ENCODE data around the gene CBLIF. TPM values are rescaled to one million over a fixed set of nuclear protein-coding genes. Genes with fewer than 3 reads are reported as not detected.
"Not testable (repeated sequence)": the region's sequence is repeated elsewhere in the genome, so short reads cannot be mapped to it uniquely, and the experiment has no call there.

The CBLIF gene
- polyA plus RNA-seq, 12 donors = 0.45 TPM; not detected in 11

GRCh38 chr11:59800390-59801025, 44.8 kb downstream of the CBLIF start:
- no peak for DNase-seq

GRCh38 chr11:59794417-59794816, 50.9 kb downstream of the CBLIF start:
- DNase-seq = no peak

DNA sequence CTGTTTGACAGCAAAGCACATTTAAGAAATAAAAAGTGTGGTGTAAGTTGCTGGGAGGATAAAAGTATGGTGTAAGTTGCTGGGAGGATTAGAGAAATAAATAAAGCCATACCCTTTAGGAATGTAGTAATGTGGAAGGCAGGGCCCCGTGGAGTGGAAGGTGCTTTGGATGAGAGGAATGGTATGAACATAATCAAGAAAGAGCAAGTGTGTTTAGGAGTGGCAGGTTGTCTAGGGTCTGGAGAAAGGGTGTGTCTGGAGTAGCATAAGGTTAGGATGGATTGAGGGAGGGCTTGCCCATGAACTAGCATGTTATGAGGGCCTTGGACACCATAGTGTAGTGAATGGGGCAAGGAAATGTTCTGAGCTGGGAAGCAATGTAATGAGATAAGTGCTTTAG, 52.8 kb downstream of the CBLIF start:
- DNase-seq = no peak

DNA sequence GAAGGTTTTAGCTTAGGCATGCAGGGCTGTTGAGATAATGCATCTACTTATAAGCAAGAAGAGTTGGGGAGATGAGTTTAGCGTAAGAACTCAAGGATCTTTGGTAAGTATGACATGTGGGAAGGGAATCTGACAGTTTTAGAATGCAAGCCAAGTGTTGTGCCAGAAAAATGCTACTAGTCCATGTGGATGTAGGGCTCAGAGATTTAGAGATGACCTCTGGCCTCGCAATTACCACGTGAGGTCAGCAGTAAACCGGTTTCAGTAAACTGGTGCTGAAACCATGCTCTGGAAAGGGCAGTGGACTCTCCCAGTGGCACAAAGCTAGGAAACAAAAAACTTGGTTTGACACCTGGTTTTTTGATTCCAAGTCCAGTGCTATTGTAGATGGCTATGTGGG, 53.7 kb downstream of the CBLIF start:
- DNase-seq = no peak

- no peak for DNase-seq
Observed at GRCh38 chr11:59787816-59788215, 57.5 kb downstream of the CBLIF start.

- no peak for DNase-seq
Observed at GRCh38 chr11:59787255-59787588, 58.1 kb downstream of the CBLIF start.

DNA sequence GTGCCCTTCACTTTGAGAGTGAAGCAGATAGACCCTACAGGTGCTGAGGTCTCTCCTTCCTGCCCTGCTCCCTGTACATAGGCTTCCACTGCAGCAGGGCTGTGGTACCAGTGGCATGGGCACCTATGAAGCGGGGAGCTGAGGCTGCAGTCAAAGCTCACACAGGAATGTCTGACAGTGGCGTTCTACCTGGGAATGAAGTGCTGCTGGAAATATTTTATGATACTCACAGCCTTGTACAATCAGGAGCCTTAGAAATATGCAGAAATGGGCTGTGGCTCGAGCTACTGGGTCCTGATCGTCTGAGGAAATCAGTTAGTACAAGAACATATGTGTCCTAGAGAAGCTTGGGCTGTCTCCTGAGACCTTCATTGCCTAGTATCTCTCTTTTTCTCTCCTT, 59.5 kb downstream of the CBLIF start:
- no peak for DNase-seq

DNA sequence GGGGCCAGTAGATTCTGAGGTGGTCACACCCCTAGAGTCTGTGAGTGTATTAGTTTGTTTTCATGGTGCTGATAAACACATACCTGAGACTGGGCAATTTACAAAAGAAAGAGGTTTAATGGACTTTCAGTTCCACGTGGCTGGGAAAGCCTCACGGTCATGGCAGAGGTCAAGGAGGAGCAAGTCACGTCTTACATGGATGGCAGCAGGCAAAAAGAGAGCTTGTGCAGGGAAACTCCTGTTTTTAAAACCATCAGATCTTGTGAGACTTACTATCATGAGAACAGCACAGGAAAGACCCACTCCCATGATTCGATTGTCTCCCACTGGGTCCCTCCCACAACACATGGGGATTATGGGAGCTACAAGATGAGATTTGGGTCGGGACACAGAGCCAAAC, 60.9 kb downstream of the CBLIF start:
- not testable (repeated sequence) for DNase-seq

- no peak for DNase-seq
Observed at GRCh38 chr11:59783632-59784090, 61.6 kb downstream of the CBLIF start.

DNA sequence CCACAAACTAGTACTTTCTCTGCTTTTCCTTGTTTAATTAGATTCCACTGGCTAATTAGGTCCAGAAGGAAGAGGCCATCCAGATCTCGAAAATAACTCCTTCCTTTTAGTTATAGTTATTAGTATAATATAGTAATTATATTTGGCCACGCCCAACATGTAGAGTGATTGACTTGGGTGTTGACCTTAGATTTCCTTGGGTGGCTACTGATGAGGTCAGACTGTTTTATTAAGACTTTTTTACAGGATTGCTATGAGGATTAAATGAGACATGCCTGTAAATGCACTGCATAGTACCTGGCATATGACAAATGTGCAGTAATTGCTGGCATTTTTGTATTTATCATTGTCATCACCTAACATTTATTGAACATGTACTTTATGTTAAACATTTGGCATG, 63.2 kb downstream of the CBLIF start:
- DNase-seq = no peak

DNA sequence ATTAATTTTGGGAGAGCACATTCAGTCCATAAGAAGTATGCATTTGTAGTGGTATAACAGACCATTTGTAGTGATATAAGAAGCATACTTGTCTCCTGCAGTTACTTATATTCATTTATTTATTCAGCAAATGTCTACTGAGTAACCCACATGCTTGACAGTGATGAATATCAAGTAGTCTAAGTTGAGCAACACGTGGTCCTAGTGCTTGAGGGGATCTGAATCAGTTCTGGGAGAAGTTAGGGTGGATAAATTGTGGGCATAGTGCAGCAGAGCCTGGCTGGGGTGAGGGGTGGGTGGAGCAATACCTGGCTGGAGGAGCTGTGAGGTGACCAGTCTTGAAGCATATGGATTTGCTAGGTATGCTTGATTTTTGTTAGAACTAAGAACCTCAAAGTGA, 65.8 kb downstream of the CBLIF start:
- no peak for DNase-seq

Other genes starting within 250 kb of the CBLIF start
- gene OSBP, start 229.7 kb downstream of the CBLIF start, polyA plus RNA-seq (ENCODE audit: insufficient read length in 12 of 12) = 10 to 100 TPM in 11 of 12 donors, not detected in 1; 29.2 to 64.1 (median 58.4) TPM
- 10 to 100 TPM in 11 of 12 donors, not detected in 1; 17.5 to 37.2 (median 29.4) TPM for gene PATL1, start 176.5 kb downstream of the CBLIF start, polyA plus RNA-seq (ENCODE audit: insufficient read length in 12 of 12)
- not detected for gene OR10V1, start 131.7 kb downstream of the CBLIF start, polyA plus RNA-seq (ENCODE audit: insufficient read length in 12 of 12)
- 10 to 100 TPM in 2 of 12 donors, 1 to 10 TPM in 9, not detected in 1; 2.7 to 14.3 (median 5.3) TPM for gene STX3, start 90.1 kb downstream of the CBLIF start, polyA plus RNA-seq (ENCODE audit: insufficient read length in 12 of 12)
- 10 to 100 TPM in 11 of 12 donors, not detected in 1; 31.7 to 43.4 (median 35.5) TPM for gene MRPL16, start 34.7 kb downstream of the CBLIF start, polyA plus RNA-seq (ENCODE audit: insufficient read length in 12 of 12)
- under 1 TPM in 2 of 12 donors, not detected in 10; 0.36 to 0.43 TPM for gene TCN1, start 21.0 kb upstream of the CBLIF start, polyA plus RNA-seq (ENCODE audit: insufficient read length in 12 of 12)
- not detected for gene OOSP3, start 33.3 kb upstream of the CBLIF start, polyA plus RNA-seq (ENCODE audit: insufficient read length in 12 of 12)
- not detected for gene OOSP1, start 92.9 kb upstream of the CBLIF start, polyA plus RNA-seq (ENCODE audit: insufficient read length in 12 of 12)
- gene OOSP4A, start 118.5 kb upstream of the CBLIF start, polyA plus RNA-seq (ENCODE audit: insufficient read length in 12 of 12) = not detected
- gene OOSP4B, start 171.7 kb upstream of the CBLIF start, polyA plus RNA-seq (ENCODE audit: insufficient read length in 12 of 12) = not detected
- not detected for gene OOSP2, start 194.9 kb upstream of the CBLIF start, polyA plus RNA-seq (ENCODE audit: insufficient read length in 12 of 12)
- gene MS4A3, start 211.2 kb upstream of the CBLIF start, polyA plus RNA-seq (ENCODE audit: insufficient read length in 12 of 12) = 1 to 10 TPM in 2 of 12 donors, under 1 TPM in 8, not detected in 2; 0.38 to 4.7 (median 0.55) TPM
- gene MS4A2, start 243.2 kb upstream of the CBLIF start, polyA plus RNA-seq (ENCODE audit: insufficient read length in 12 of 12) = under 1 TPM in 9 of 12 donors, not detected in 3; 0.07 to 0.85 (median 0.41) TPM

Data from muscle of arm (tissue), 12 donors.